C4-2B (cell line): Measurements from ENCODE around the gene JUN.

Source experiments
- ZFX ChIP-seq: fragments of 450-650 bp; IDR thresholded peaks from 2 replicates; pipeline ENCODE4 v1.6.1; 2017
- TF ChIP-seq, protein P1 (sequence below): fragments of 450-650 bp; conservative IDR thresholded peaks from 2 replicates; pipeline ENCODE4 v1.5.1; 2017; ENCODE audit warnings: mild to moderate bottlenecking

DNA sequence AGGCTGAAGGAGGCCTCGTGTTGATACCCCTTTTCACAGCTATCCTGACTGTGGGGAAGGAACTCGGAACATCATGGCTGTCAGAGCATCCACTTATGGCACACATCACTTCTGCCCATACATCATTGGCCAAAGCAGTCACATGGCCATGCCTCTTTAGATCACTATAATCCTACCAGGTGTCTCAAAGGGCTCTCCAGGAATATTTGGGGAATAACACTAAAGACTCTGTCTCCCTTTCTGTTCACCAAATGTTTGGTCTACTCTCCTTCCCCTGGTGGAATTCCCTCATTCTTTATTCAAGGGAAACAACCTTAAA, 3.0 kb upstream of the JUN start:
- TF ChIP-seq, protein P1, sequence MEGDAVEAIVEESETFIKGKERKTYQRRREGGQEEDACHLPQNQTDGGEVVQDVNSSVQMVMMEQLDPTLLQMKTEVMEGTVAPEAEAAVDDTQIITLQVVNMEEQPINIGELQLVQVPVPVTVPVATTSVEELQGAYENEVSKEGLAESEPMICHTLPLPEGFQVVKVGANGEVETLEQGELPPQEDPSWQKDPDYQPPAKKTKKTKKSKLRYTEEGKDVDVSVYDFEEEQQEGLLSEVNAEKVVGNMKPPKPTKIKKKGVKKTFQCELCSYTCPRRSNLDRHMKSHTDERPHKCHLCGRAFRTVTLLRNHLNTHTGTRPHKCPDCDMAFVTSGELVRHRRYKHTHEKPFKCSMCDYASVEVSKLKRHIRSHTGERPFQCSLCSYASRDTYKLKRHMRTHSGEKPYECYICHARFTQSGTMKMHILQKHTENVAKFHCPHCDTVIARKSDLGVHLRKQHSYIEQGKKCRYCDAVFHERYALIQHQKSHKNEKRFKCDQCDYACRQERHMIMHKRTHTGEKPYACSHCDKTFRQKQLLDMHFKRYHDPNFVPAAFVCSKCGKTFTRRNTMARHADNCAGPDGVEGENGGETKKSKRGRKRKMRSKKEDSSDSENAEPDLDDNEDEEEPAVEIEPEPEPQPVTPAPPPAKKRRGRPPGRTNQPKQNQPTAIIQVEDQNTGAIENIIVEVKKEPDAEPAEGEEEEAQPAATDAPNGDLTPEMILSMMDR: no peak
- TF ChIP-seq ZFX: no peak
